Ovary (tissue), 9 donors: Measurements from ENCODE around the gene CHN2. TPM values are rescaled to one million over a fixed set of nuclear protein-coding genes. Genes with fewer than 3 reads are reported as not detected.

Experiments used
- DNase-seq, 5 donors: peaks; one replicate each; pipeline ENCODE4 v3.0.0-alpha.2; 2019 to 2020
- H3K27ac ChIP-seq, 2 donors: fragments of 200-600 bp; one replicate each; pipeline versions ENCODE4 v1.5.1 to v1.8.0; 2019 to 2022
- H3K27me3 ChIP-seq: fragments of 200-600 bp; one replicate; pipeline ENCODE4 v1.8.0; 2022
- H3K36me3 ChIP-seq: fragments of 200-600 bp; sonication (generic); one replicate; pipeline ENCODE4 v1.5.1; 2019
- H3K4me1 ChIP-seq: one replicate; pipeline ENCODE4 v1.8.1; 2013; ENCODE audit warnings: mild to moderate bottlenecking, moderate library complexity; ENCODE audit not compliant: insufficient read depth
- H3K4me3 ChIP-seq: fragments of 200-600 bp; sonication (generic); one replicate; pipeline ENCODE4 v1.5.1; 2017
- H3K9me3 ChIP-seq, 2 donors: fragments of 200-600 bp in 1 of 2; sonication (generic) in 1 of 2; one replicate each; pipeline versions ENCODE4 v1.5.1 to v1.8.1; 2013 to 2019; ENCODE audit warnings: mild to moderate bottlenecking in 1 of 2, moderate library complexity in 1 of 2
- CTCF ChIP-seq, 3 donors: fragments of 450-650 bp in 2 of 3; fragments of 200-600 bp in 1 of 3; IDR thresholded peaks; one replicate each; pipeline versions ENCODE4 v1.5.1 to v1.8.0; 2016 to 2022; ENCODE audit warnings: antibody characterized with exemption in 3 of 3, mild to moderate bottlenecking in 1 of 3
- EP300 ChIP-seq: sonication (generic); formaldehyde crosslinking; IDR thresholded peaks from one replicate; pipeline ENCODE4 v1.6.1; 2017; ENCODE audit warnings: antibody characterized with exemption
- POLR2A ChIP-seq: fragments of 450-650 bp; IDR thresholded peaks from one replicate; pipeline ENCODE4 v1.6.1; 2017; ENCODE audit warnings: antibody characterized with exemption, mild to moderate bottlenecking, moderate library complexity
- WGBS, 3 donors: extraction: QIAGEN DNeasy Blood & Tissue Kit in 1 of 3; methylation state at CpG; one replicate each; pipeline versions ENCODE4 v1.1.5 to v1.1.7; 2013 to 2017; 5-methylcytosine and 5-hydroxymethylcytosine counted together
- intact Hi-C, 4 donors: fragments of 100-400 bp; cut with DNase I; formaldehyde crosslinking; loops; one replicate each; pipeline versions ENCODE4 v1.11.0 to v1.15.1; 2022 to 2023
- polyA plus RNA-seq, 2 donors: library from polyadenylated mRNA; stranded (reverse); fragments of 200-250 nt in 1 of 2; fragments of 350-450 nt in 1 of 2; fragmentation: Illumina TruSeq in 1 of 2; extraction: RNeasy Lipid Tissue Mini Kit (QIAGEN cat#74804) in 1 of 2; gene quantifications; one replicate each; pipeline ENCODE4 v1.2.3, GENCODE V29; 2013 to 2014
- total RNA-seq, 7 donors: library from RNA; depleted of rRNA in 2 of 7; stranded (reverse); fragments of >200 nt in 2 of 7; fragmentation: NEBNext Ultra II Directional in 3 of 7; extraction: Animal tissue kit (Norgen Biotek cat#: 25700) in 3 of 7; gene quantifications; one replicate each; pipeline versions ENCODE4 v1.1.0 to v1.2.4, GENCODE V29; 2016 to 2023
- donor health status: DM: no; HTN: no; CAD: no; lungs with moderate emphysema.
- donor health status: DM: no; HTN: no; CAD: no.
- donor health status: Bipolar disorder and iron deficiency.
- donor health status: DM: yes; HTN: yes; CAD: no.
- donor health status: DM: no; HTN: no; CAD: no.
- donor health status: DM: yes; HTN: yes; CAD: no.

CHN2 gene
- total and polyA plus RNA-seq, 9 donors, result 17.9 to 32.6 (median 22.3) TPM

DNA sequence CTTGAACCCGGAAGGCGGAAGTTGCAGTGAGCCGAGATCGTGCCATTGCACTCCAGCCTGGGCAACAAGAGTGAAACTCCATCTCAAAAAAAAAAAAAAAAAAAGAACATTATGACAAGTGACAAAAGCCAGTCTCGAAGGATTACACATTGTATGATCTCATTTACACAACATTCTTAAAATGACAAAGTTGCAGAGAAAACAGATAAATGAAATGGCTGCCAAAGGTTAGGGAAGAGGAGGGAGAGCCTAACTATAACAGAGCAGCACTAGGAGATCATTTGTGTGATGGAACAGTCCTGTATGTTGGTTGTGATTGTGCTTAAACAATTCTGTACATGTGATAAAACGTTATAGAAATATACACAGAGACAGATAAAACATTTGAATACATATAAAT is 32.0 kb upstream of the CHN2 start:
- no peak for TF ChIP-seq POLR2A
- no peak for TF ChIP-seq CTCF (IDR thresholded peaks at IDR 0.05)
- TF ChIP-seq EP300, result no peak
- H3K9me3 ChIP-seq, result no peaks in the 10 kb centered on the region
- intact Hi-C loops, result no loop called here
- no peak overlapping the region for H3K27ac ChIP-seq
- H3K36me3 ChIP-seq, result no peaks in the 10 kb centered on the region
- H3K4me3 ChIP-seq, result no peak overlapping the region
- DNase-seq, result no peak
- H3K4me1 ChIP-seq, result no peaks in the 10 kb centered on the region
- WGBS, 3 donors, result 85 to 86% (median 86%) methylated on average over 6 of the region's 6 CpGs
- no peaks in the 10 kb centered on the region for H3K27me3 ChIP-seq

DNA sequence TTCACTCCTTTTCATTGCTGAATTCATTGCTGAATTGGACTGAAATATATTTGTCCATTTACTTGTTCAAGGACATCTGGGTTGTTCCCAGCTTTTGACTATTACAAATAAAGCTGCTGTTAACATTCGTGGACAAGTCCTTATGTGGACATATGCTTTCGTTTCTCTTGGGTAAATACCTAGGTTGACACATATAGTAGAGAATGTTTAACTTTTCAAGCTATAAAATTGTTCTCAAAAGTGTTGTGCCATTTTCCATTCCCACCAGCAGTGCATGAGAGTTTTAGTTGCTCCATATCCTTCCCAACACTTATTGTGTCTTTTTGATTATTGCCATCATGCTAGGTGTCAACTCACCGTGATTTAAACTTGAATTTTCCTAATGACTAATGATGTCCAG is 30.7 kb upstream of the CHN2 start:
- no peak overlapping the region for H3K4me3 ChIP-seq
- H3K4me1 ChIP-seq, result no peaks in the 10 kb centered on the region
- no peak for DNase-seq
- 43 to 68% (median 48%) methylated on average over 3 of the region's 3 CpGs for WGBS, 3 donors
- no peaks in the 10 kb centered on the region for H3K27me3 ChIP-seq
- no peak overlapping the region for H3K27ac ChIP-seq
- TF ChIP-seq POLR2A (no peak), CTCF (IDR thresholded peaks at IDR 0.05) (no peak), EP300 (no peak)
- H3K9me3 ChIP-seq, result no peaks in the 10 kb centered on the region
- intact Hi-C loops, result no loop called here
- H3K36me3 ChIP-seq, result no peaks in the 10 kb centered on the region

DNA sequence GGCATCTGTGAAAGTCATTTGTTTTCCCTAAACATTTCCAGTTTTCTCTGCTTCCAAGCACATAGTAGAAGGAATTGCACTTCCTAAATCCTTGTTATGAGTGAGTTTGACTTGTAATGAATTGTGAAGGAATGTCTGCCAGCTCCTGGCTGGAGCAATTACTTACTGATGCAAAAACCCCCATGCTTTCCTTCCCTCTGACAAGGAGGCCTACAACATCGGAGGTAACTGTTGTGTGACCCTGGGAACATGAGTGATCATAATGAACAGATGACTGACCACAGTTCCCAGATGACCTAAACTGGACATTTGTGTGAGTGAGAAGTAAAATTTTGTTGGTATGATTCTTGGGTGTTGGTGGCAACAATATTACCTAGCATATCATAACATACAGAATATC is 26.9 kb upstream of the CHN2 start:
- Histone ChIP-seq H3K9me3 (no peaks in the 10 kb centered on the region), H3K27me3 (no peaks in the 10 kb centered on the region), H3K4me1 (no peaks in the 10 kb centered on the region), H3K4me3 (no peak overlapping the region), H3K36me3 (no peaks in the 10 kb centered on the region), H3K27ac (no peak overlapping the region)
- 45 to 95% (median 94%) methylated on average over 1 of the region's 1 CpG for WGBS, 3 donors
- no peak for DNase-seq
- intact Hi-C loops, result no loop called here
- TF ChIP-seq POLR2A (no peak), EP300 (no peak), CTCF (IDR thresholded peaks at IDR 0.05) (no peak)

GRCh38 chr7:29170781-29171180 is 23.8 kb upstream of the CHN2 start:
- WGBS, 3 donors, result 74 to 77% (median 76%) methylated on average over 7 of the region's 7 CpGs
- H3K4me3 ChIP-seq, result no peak overlapping the region
- no peak overlapping the region for H3K27ac ChIP-seq
- H3K36me3 ChIP-seq, result no peaks in the 10 kb centered on the region
- no peaks in the 10 kb centered on the region for H3K9me3 ChIP-seq
- H3K4me1 ChIP-seq, result no peaks in the 10 kb centered on the region
- DNase-seq, result no peak
- H3K27me3 ChIP-seq, result no peaks in the 10 kb centered on the region
- no peak for TF ChIP-seq CTCF (IDR thresholded peaks at IDR 0.05)
- TF ChIP-seq POLR2A, result no peak
- TF ChIP-seq EP300, result no peak
- intact Hi-C loops, result no loop called here

GRCh38 chr7:29173458-29173857 is 21.1 kb upstream of the CHN2 start:
- TF ChIP-seq CTCF (IDR thresholded peaks at IDR 0.05) (no peak), EP300 (no peak), POLR2A (no peak)
- H3K27me3 ChIP-seq, result no peaks in the 10 kb centered on the region
- no peaks in the 10 kb centered on the region for H3K9me3 ChIP-seq
- intact Hi-C loops, result no loop called here
- no peak for DNase-seq
- 81 to 91% (median 86%) methylated on average over 3 of the region's 3 CpGs for WGBS, 3 donors
- H3K27ac ChIP-seq, result no peak overlapping the region
- H3K36me3 ChIP-seq, result no peaks in the 10 kb centered on the region
- no peak overlapping the region for H3K4me3 ChIP-seq
- H3K4me1 ChIP-seq, result no peaks in the 10 kb centered on the region
